Measurements from ENCODE around the gene PEX14.

GRCh38 chr1:10633416-10633815 is 158.7 kb downstream of the PEX14 start:
- TF ChIP-seq CTCF (IDR thresholded peaks at IDR 0.05) (no peak), POLR2A (IDR thresholded peaks at IDR 0.05) (no peak)

Data from heart left ventricle (tissue), 13 donors.